GM19397 (cell line): ENCODE measurements around the gene ATP5MK.
A peak's percentile ranks its signal among the peaks of the same experiment; 100 is the strongest.
"Not testable (repeated sequence)": the region's sequence is repeated elsewhere in the genome, so short reads cannot be mapped to it uniquely, and the experiment has no call there.

Experiments used
- ATAC-seq: cut with Tn5 transposase; IDR thresholded peaks from one replicate; pipeline ENCODE4 v1.9.1; 2021; ENCODE audit warnings: mild to moderate bottlenecking, moderate library complexity; ENCODE audit not compliant: unreplicated experiment

Gene ATP5MK

DNA sequence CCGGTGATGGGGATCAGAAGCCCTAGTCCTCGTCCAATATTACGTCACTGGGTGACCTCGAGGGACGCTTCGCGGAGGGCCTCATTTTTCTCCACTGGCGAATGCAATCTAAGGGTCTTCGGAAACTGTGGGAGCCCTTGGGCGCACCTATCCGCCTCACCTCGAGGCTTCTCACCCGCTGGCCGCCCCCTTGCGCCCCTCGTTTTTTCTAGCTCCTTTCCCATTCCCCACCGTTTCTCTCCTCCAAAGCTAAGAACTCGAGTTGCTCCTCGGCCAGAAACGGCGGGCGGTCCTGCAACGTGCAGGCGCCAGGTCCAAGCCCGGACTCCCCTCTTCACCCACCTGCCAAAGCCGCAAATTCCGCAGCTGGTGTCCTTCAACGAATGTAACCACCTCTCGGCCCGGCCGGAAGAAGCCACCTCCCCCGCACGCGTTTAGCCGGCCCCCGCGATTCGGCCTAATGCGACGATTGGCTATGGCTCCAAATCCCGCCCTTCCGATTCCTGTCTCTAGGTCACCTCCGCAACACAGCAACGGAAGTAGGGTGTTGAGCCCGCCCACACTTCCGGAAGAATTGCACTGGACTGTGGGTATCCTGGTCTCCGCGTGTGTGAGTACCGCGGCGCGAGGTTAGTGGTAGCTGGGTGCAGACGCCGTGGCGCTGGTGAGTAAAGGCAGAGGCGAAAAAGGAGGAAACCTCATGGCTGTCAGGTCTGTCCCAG is at the start of gene ATP5MK, which contains the start of gene PDCD11:
Gene ATP5MK (minus strand): TSS at position 409 of the 722 bp plus-strand sequence. CDS start 4,018 bp downstream, outside the sequence.
Gene PDCD11 (plus strand): TSS at position 560 of the 722 bp plus-strand sequence. CDS start 1,801 bp downstream, outside the sequence.
- peak; percentile 98 for ATAC-seq

GRCh38 chr10:103445366-103445765 is 49.1 kb upstream of the ATP5MK start:
- no peak for ATAC-seq

GRCh38 chr10:103444478-103444877 is 48.2 kb upstream of the ATP5MK start:
- ATAC-seq = no peak

DNA sequence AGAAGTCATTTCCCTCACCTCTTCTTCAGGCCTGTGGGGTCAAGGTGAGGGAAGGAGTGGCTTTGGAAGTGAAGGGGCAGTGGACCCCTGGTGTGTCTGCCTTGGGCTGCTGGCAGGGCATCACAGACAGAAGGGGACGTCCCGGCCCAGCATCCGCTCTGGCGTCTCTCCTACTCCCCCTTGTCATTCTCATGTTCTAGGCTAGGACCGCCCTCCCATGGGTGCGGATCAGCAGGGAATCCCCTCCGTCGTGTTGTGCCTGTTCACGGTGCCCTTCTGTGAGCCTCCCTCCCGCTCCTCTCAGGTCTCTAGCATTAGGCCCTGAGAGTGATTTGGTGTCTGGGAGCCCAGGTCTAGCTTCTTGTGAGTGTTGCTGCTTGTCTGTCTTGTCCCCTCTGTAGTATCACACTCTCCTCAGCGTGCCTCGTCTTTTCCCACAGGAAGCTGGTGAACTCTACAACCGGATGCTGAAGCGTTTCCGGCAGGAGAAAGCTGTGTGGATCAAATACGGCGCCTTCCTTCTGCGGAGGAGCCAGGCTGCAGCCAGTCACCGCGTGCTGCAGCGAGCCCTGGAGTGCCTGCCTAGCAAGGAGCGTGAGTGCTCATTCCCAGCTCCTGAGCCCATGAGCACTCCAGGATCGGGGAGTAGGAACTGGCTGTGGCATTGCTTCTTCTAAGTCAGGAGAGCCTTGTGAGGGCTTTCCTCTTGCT is 47.4 kb upstream of the ATP5MK start:
- no peak for ATAC-seq

DNA sequence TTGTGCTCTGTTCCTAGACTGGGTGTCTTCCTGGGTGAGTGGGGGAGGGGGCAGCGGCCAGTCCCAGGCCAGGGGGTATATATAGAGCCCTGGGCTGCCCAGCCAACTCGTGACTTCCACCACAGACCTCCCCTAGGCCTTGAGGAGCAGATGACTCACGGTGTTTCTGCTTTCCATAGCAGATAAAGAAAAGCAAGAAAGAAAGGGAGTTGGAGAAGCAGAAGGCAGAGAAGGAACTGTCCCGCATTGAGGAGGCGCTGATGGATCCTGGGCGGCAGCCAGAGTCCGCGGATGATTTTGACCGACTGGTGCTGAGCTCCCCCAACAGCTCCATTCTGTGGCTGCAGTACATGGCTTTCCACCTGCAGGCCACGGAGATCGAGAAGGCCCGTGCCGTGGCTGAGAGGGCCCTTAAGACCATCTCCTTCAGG is 45.8 kb upstream of the ATP5MK start:
- no peak for ATAC-seq

GRCh38 chr10:103441611-103442010 is 45.3 kb upstream of the ATP5MK start:
- ATAC-seq = no peak

DNA sequence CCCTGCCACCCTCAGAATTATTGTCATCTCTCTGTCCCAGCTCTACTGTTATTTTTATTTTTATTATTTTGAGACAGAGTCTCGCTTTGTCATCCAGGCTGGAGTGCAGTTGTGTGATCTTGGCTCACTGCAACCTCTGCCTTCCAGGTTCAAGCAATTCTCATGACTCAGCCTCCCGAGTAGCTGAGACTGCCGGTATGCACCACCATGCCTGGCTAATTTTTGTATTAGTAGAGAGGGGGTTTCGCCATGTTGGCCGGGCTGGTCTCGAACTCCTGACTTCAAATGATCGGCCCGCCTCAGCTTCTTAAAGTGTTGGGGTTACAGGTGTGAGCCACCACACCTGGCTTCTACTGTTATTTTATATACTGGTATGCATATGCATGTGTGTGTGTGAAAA is 44.9 kb upstream of the ATP5MK start:
- no peak for ATAC-seq

DNA sequence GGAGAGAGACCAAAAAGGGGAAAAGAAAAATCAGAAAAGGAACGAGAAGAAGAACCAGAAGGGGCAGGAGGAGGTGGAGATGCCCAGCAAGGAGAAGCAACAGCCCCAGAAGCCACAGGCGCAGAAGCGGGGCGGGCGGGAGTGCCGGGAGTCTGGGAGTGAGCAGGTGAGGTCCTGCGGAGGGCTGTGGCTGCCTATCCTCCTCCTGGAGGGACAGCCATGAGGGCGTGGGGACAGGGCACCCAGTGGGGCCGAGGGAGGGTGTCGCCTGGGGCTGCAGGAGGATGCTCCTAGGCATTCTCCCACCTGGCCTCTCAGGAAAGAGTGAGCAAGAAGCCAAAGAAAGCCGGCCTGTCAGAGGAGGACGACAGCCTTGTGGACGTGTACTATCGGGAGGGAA is 44.1 kb upstream of the ATP5MK start:
- ATAC-seq = no peak

DNA sequence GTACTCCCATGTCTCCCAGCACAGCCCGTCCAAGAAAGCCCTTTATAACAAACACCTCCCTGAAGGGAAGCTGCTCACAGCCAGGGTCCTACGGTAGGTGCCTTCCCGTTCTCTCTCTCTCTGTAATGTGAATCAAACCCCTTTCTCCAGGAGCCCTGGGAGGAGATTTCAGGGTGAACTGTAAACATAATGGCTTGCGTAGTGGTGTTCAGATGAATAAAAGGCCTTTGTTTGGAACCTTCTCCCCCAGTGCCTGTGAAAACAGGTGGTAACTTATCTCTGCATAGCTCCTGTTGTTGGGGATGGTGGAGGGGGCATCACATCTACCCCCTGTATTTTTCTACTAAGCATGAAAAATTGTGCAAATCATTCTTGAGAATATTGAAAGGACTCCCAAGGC is 43.5 kb upstream of the ATP5MK start:
- no peak for ATAC-seq

DNA sequence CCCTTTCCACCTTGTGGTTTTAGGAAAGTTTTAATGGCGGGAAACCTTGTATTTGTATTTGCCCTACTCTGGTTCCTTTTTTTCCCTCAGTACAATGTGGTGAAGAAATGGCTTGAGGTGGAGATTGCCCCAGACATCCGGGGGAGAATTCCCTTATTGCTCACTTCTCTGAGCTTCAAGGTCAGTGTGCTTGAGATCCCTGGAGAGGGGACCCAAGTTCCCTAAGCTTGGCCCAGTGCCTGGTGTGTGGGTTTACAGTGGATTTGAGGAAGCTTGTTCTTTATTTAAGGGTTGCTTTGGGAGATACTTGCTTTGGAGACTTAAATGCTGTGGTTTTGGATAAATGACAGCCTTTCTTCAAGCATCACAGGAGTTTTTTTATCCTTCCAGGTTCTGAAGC is 37.6 kb upstream of the ATP5MK start:
- ATAC-seq = no peak

GRCh38 chr10:103431902-103432301 is 35.6 kb upstream of the ATP5MK start:
- ATAC-seq = no peak

GRCh38 chr10:103429647-103430046 is 33.4 kb upstream of the ATP5MK start:
- ATAC-seq = no peak

DNA sequence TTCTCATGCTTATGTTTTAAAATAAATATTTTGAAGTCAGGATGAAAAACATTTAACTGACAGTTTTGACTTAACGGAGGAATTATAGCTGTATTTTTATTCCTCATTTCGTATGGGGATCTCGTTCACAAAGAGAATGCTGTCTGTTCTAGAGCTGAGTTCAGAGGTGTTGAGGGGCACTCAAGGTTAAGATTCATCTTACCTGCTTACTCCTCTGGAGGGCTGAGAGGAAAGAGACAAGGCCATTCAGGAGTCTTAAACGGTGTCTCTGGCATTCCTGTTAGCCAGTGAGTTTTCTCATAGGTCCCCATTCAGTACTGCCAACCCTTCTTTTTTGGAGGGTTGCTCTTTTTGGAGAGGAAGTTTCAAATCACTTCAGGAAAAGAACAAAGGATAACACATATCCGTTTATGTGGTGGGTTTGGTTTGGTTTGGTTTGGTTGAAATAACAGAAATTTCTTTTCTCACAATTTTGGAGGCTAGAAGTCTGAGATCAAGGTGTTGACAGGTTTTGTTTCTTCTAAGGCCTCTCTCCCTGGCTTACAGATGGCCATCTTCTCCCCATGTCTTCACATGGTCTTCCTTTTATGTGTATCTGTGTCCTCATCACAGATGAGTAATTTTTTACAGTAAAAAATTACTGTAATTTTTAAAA is 32.8 kb upstream of the ATP5MK start:
- ATAC-seq = no peak

- no peak for ATAC-seq
Measured at GRCh38 chr10:103427866-103428265, 31.6 kb upstream of the ATP5MK start.

DNA sequence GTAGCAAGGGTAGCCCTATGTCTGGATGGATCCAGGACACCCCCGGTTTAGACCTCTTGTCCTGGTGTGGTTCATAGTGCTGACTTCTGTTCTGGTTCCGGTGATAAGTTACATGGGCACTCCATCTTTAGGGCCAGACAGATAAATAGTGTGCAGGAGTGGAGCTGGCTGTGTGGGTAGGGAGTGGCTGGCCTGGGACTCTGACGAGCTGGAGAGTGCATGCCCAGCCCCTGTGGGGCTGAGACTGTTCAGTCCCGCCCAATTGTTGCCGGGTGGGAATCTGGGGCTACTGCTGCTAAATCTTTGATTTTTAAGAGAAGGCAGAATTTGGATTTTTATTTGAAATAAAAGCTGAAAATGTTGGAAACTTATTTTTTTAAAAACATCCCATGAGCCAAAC is 27.5 kb upstream of the ATP5MK start:
- no peak for ATAC-seq

GRCh38 chr10:103419101-103419500 is 22.8 kb upstream of the ATP5MK start:
- ATAC-seq = no peak

- no peak for ATAC-seq
Measured at GRCh38 chr10:103417601-103418000, 21.3 kb upstream of the ATP5MK start.

DNA sequence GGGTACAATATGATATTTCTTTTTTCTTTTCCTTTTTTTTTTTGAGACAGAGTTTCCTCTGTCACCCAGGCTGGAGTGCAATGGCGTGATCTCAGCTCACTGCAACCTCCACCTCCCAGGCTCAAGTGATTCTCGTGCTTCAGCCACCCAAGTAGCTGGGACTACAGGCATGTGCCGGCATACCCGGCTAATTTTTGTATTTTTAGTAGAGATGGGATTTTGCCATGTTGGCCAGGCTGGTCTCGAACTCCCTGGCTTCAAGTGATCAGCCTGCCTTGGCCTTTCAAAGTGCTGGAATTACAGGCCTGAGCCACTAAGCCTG is 20.8 kb upstream of the ATP5MK start:
- not testable (repeated sequence) for ATAC-seq

- no peak for ATAC-seq
Measured at GRCh38 chr10:103416436-103417147, 20.3 kb upstream of the ATP5MK start.

DNA sequence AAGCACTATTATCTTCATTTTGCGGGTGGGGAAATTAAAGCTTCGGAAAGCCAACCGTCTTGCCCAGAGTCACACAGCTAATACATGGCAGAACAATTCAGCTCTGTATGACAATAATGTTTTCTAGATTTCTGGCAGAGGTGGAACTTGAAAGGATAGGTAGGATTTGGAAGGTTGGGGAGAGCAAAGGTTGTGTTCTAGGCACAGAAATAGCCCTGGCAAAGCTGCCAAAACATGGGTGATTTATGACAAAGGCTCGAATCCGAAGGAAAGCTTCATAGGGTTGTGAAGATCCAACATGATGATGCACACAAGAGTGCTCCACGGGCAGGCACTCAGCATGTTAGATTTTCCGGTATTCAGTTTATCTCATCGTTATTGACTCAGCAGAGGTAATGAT is 19.3 kb upstream of the ATP5MK start:
- ATAC-seq = no peak

DNA sequence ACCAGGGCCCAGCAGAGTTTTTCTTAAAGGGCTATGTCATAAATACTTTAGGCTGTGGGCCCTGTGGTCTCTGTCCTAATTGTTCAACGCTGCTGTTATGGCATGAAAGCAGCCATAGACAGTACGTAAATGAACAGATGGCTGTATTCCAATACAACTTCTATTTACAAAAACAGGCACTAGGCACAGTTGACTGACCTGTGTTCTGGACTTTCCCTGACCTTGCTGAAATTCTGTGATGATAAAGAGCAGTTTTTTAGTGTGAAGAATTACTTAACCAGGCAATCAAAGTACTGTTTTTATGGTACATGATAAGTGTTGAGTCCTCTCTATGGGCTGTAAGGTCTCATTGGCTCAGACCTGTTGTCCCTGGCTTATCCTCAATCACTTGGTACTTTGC is 17.3 kb upstream of the ATP5MK start:
- ATAC-seq = no peak
